ENCODE results near the gene STRBP. TPM values are rescaled to one million over a fixed set of nuclear protein-coding genes. Genes with fewer than 3 reads are reported as not detected.

Gene STRBP
- total RNA-seq, 1 donor from 2014 or later = 9.1 TPM

DNA sequence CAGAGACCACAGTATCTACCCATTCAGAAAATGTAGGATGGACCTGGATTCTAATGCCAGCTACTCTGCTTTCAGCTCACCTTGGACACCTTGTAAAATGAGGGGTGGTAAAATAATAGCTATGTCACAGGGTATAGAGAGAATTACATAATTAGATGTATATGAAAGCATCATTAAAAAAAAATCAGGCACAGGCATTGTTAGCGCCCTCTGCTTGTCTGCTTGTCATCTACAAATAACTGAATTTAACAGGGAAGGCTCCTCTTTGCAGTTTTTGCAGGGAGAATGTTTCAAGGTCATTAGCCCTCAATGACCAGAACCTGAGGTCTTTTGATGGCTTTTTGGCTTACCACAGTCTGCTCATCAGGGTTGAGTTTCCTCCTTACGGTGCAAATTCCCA, 176.9 kb downstream of the STRBP start:
- Histone ChIP-seq H3K9me3 (no peaks in the 10 kb centered on the region), H3K27me3 (no peaks in the 10 kb centered on the region), H3K4me1 (no peaks in the 10 kb centered on the region), H3K27ac (no peak overlapping the region), H3K36me3 (peaks cover 0 to 33% of the 10 kb centered on the region in 2 donors), H3K4me3 (no peak overlapping the region)
- intact Hi-C loops (cut with DNase I) = no loop called here
- TF ChIP-seq POLR2AphosphoS5 (IDR thresholded peaks at IDR 0.05; ENCODE audit: insufficient read depth in 1 of 2, low read depth in 1 of 2) (no peak), POLR2A (IDR thresholded peaks at IDR 0.05) (no peak)
- TF ChIP-seq, protein P1, sequence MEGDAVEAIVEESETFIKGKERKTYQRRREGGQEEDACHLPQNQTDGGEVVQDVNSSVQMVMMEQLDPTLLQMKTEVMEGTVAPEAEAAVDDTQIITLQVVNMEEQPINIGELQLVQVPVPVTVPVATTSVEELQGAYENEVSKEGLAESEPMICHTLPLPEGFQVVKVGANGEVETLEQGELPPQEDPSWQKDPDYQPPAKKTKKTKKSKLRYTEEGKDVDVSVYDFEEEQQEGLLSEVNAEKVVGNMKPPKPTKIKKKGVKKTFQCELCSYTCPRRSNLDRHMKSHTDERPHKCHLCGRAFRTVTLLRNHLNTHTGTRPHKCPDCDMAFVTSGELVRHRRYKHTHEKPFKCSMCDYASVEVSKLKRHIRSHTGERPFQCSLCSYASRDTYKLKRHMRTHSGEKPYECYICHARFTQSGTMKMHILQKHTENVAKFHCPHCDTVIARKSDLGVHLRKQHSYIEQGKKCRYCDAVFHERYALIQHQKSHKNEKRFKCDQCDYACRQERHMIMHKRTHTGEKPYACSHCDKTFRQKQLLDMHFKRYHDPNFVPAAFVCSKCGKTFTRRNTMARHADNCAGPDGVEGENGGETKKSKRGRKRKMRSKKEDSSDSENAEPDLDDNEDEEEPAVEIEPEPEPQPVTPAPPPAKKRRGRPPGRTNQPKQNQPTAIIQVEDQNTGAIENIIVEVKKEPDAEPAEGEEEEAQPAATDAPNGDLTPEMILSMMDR (IDR thresholded peaks at IDR 0.05) = no peak
- DNase-seq (ENCODE audit: extremely low spot score in 2 of 2) = no peak

DNA sequence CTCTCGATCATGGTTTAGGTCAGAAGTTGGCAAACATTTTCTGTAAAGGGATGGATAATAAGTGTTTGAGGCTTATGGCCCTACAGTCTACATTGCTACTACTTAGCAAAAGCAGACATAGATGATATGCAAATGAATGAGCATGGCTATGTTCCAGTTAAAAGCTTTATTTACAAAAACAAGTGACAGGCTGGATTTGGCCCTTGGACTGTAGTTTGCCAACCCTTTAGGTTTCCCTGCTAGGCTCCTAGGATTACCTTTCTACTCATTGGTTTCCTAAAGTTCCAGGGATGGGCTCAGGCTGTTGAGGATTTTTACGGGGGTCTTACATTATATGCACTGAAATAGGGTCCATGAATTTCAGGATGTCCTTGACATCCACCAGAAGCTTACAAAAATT, 177.4 kb downstream of the STRBP start:
- H3K27ac ChIP-seq = no peak overlapping the region
- H3K27me3 ChIP-seq = no peaks in the 10 kb centered on the region
- H3K9me3 ChIP-seq = no peaks in the 10 kb centered on the region
- no peaks in the 10 kb centered on the region for H3K4me1 ChIP-seq
- TF ChIP-seq, protein P1 (IDR thresholded peaks at IDR 0.05) = no peak
- TF ChIP-seq POLR2A (IDR thresholded peaks at IDR 0.05) (no peak), POLR2AphosphoS5 (IDR thresholded peaks at IDR 0.05; ENCODE audit: insufficient read depth in 1 of 2, low read depth in 1 of 2) (no peak)
- intact Hi-C loops (cut with DNase I) = no loop called here
- no peak overlapping the region for H3K4me3 ChIP-seq
- peaks cover 0 to 28% of the 10 kb centered on the region in 2 donors for H3K36me3 ChIP-seq
- DNase-seq (ENCODE audit: extremely low spot score in 2 of 2) = no peak

DNA sequence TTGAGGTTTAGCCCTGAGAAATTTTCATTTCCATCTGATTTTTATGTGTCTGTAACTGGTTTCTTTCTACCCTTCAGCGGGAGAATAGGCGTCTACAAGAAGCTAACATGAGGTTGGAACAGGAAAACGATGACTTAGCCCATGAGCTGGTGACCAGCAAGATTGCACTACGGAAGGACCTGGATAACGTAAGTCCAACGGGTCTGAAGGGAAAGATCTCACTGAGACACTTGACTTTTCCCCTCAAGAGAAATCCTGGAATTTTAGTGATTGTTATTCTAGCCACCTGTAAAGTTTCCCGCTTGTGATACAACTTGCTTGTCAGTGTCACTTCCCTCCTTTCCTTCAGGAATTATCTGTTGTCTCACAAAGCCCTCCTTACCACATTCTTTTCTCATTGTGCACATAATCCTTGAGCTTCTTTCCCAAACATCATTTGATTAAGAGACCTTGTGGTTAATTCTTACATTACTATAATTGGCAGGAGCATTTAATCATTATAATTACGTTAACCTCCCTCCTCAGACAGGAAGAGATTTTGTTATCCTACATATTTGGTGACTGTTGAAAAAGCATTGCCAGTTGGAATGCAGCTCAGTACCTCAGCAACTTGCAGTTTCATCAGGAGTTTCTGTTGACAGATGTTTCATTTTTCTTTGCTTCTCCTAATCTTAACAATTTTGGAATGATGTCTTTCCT, 178.0 kb downstream of the STRBP start:
- H3K27me3 ChIP-seq = no peaks in the 10 kb centered on the region
- no peak overlapping the region for H3K27ac ChIP-seq
- peaks cover 0 to 26% of the 10 kb centered on the region in 2 donors for H3K36me3 ChIP-seq
- TF ChIP-seq POLR2A (IDR thresholded peaks at IDR 0.05) = no peak
- no peak for TF ChIP-seq POLR2AphosphoS5 (IDR thresholded peaks at IDR 0.05; ENCODE audit: insufficient read depth in 1 of 2, low read depth in 1 of 2)
- TF ChIP-seq, protein P1 (IDR thresholded peaks at IDR 0.05) = no peak
- no peak overlapping the region for H3K4me3 ChIP-seq
- H3K4me1 ChIP-seq = no peaks in the 10 kb centered on the region
- DNase-seq (ENCODE audit: extremely low spot score in 2 of 2) = no peak
- intact Hi-C loops (cut with DNase I) = no loop called here
- no peaks in the 10 kb centered on the region for H3K9me3 ChIP-seq

DNA sequence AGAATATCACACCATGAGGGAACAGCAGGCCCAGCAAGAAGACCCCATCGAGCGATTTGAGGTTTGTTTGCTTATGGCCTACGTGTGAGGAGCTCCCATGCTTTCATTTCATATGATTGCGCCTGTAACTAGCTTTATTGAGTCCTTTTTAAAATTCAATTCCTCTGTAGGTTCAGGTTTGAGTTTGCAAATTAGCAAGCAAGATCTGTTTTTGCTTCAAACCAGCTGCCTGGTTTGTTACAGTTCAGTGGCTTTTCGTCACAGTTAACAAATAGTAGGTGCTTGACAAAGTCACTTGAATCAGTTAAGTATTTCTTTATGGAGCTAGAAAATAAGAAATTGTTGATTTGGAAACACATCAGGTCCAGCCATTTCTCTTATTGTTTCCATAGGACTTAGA, 178.6 kb downstream of the STRBP start:
- H3K4me3 ChIP-seq = no peak overlapping the region
- no peaks in the 10 kb centered on the region for H3K4me1 ChIP-seq
- TF ChIP-seq, protein P1 (IDR thresholded peaks at IDR 0.05) = no peak
- TF ChIP-seq POLR2A (IDR thresholded peaks at IDR 0.05) = no peak
- TF ChIP-seq POLR2AphosphoS5 (IDR thresholded peaks at IDR 0.05; ENCODE audit: insufficient read depth in 1 of 2, low read depth in 1 of 2) = no peak
- H3K9me3 ChIP-seq = no peaks in the 10 kb centered on the region
- H3K27me3 ChIP-seq = no peaks in the 10 kb centered on the region
- intact Hi-C loops (cut with DNase I) = no loop called here
- H3K36me3 ChIP-seq = peaks cover 0 to 30% of the 10 kb centered on the region in 2 donors
- no peak for DNase-seq (ENCODE audit: extremely low spot score in 2 of 2)
- H3K27ac ChIP-seq = no peak overlapping the region

DNA sequence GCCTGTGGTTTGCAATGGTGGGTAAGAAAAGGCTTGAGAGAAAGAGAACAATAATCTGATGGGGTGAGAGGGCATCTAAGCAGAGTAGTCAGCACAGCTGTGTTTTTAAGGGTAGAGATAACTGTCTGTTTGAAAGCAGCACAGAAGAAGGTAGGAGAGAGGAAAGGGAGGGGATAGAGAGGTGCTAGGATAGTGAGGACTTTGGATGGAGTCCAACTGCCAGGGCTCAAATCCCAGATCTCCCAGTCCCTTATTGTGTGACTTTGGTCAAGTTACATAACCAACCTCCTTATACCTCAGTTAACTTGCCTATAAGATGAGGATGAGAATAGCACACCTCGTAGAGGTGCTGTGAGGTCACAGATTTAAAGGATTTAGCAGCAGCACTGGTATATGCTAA, 179.3 kb downstream of the STRBP start:
- no peaks in the 10 kb centered on the region for H3K4me1 ChIP-seq
- DNase-seq (ENCODE audit: extremely low spot score in 2 of 2) = no peak
- peaks cover 0 to 36% of the 10 kb centered on the region in 2 donors for H3K36me3 ChIP-seq
- intact Hi-C loops (cut with DNase I) = no loop called here
- H3K27ac ChIP-seq = no peak overlapping the region
- H3K4me3 ChIP-seq = no peak overlapping the region
- H3K27me3 ChIP-seq = no peaks in the 10 kb centered on the region
- H3K9me3 ChIP-seq = no peaks in the 10 kb centered on the region
- TF ChIP-seq, protein P1 (IDR thresholded peaks at IDR 0.05) = no peak
- no peak for TF ChIP-seq POLR2AphosphoS5 (IDR thresholded peaks at IDR 0.05; ENCODE audit: insufficient read depth in 1 of 2, low read depth in 1 of 2)
- no peak for TF ChIP-seq POLR2A (IDR thresholded peaks at IDR 0.05)
